ENCODE measurements around the gene UBAP2. TPM values are rescaled to one million over a fixed set of nuclear protein-coding genes. Genes with fewer than 3 reads are reported as not detected.

Gene UBAP2
- total RNA-seq, 3 donors from 2014 or later = 33.9 to 39.1 (median 35.9) TPM

- Histone ChIP-seq H3K36me3 (ENCODE audit: low read depth) (no peaks in the 10 kb centered on the region), H3K4me1 (ENCODE audit: low read depth) (no peaks in the 10 kb centered on the region), H3K9me3 (no peaks in the 10 kb centered on the region), H3K4me3 (no peak overlapping the region)
- no peak for TF ChIP-seq CTCF (IDR thresholded peaks at IDR 0.05)
- no peak for DNase-seq
- intact Hi-C loops (cut with DNase I, micrococcal nuclease) = no loop called here
- no peak for ATAC-seq
Observed at GRCh38 chr9:33923079-33923478, 125.6 kb downstream of the UBAP2 start.

- H3K36me3 ChIP-seq (ENCODE audit: low read depth) = no peaks in the 10 kb centered on the region
- ATAC-seq (peak; percentile 41), DNase-seq (peak in 1 of 3 donors; percentile 17)
- intact Hi-C loops (cut with DNase I, micrococcal nuclease) = no loop called here
- H3K4me1 ChIP-seq (ENCODE audit: low read depth) = no peaks in the 10 kb centered on the region
- H3K9me3 ChIP-seq = no peaks in the 10 kb centered on the region
- TF ChIP-seq CTCF (IDR thresholded peaks at IDR 0.05) = peak; percentile 10
- H3K4me3 ChIP-seq = no peak overlapping the region
Observed at GRCh38 chr9:33921967-33922895, 126.5 kb downstream of the UBAP2 start.

GRCh38 chr9:33919276-33919897, 129.3 kb downstream of the UBAP2 start:
- Histone ChIP-seq H3K9me3 (no peaks in the 10 kb centered on the region), H3K4me3 (no peak overlapping the region), H3K4me1 (ENCODE audit: low read depth) (no peaks in the 10 kb centered on the region), H3K36me3 (ENCODE audit: low read depth) (no peaks in the 10 kb centered on the region)
- intact Hi-C loops (cut with DNase I, micrococcal nuclease) = no loop called here
- DNase-seq = no peak
- no peak for ATAC-seq
- no peak for TF ChIP-seq CTCF (IDR thresholded peaks at IDR 0.05)

GRCh38 chr9:33917036-33917435, 131.7 kb downstream of the UBAP2 start:
- DNase-seq (no peak), ATAC-seq (no peak)
- no peak overlapping the region for H3K4me3 ChIP-seq
- intact Hi-C loops (cut with DNase I, micrococcal nuclease) = no loop called here
- no peaks in the 10 kb centered on the region for H3K36me3 ChIP-seq (ENCODE audit: low read depth)
- no peaks in the 10 kb centered on the region for H3K9me3 ChIP-seq
- TF ChIP-seq CTCF (IDR thresholded peaks at IDR 0.05) = no peak
- H3K4me1 ChIP-seq (ENCODE audit: low read depth) = no peaks in the 10 kb centered on the region

GRCh38 chr9:33914887-33915628, 133.6 kb downstream of the UBAP2 start:
- TF ChIP-seq CTCF (IDR thresholded peaks at IDR 0.05) = no peak

More at GRCh38 chr9:33914887-33915628, 133.6 kb downstream of the UBAP2 start:
- no peaks in the 10 kb centered on the region for H3K9me3 ChIP-seq
- H3K4me3 ChIP-seq = no peak overlapping the region
- H3K4me1 ChIP-seq (ENCODE audit: low read depth) = no peaks in the 10 kb centered on the region
- no peak for ATAC-seq
- intact Hi-C loops (cut with DNase I, micrococcal nuclease) = no loop called here
- no peak for DNase-seq
- H3K36me3 ChIP-seq (ENCODE audit: low read depth) = no peaks in the 10 kb centered on the region

Data from mucosa of descending colon (tissue), 3 donors.